Endothelial cell of umbilical vein (primary cell): ENCODE measurements around the gene WDR77.

Experiments
- EZH2 ChIP-seq: IDR thresholded peaks from 2 replicates; pipeline ENCODE4 v1.6.1; 2012; ENCODE audit warnings: borderline replicate concordance, low read depth, mild to moderate bottlenecking, moderate library complexity, low read length, inconsistent platforms; ENCODE audit not compliant: severe bottlenecking
- JUN ChIP-seq: IDR thresholded peaks from 2 replicates; pipeline ENCODE4 v1.6.1; 2011; ENCODE audit warnings: borderline replicate concordance, low read depth; ENCODE audit not compliant: insufficient read length, insufficient read depth
- TF ChIP-seq, protein P1 (sequence below), 2 donors: IDR thresholded peaks; 1 replicate in 1 of 2; 2 replicates in 1 of 2; pipeline ENCODE4 v1.5.1; 2011; ENCODE audit warnings: low read length in 2 of 2, mild to moderate bottlenecking in 2 of 2, moderate library complexity in 2 of 2, control low read depth in 1 of 2, inconsistent platforms in 1 of 2, low read depth in 1 of 2; ENCODE audit not compliant: insufficient read depth in 1 of 2; ENCODE audit errors: extremely low read depth in 1 of 2
- TF ChIP-seq, protein P2 (sequence below): IDR thresholded peaks from 2 replicates; pipeline ENCODE4 v1.6.1; 2011; ENCODE audit not compliant: insufficient read depth, insufficient read length

DNA sequence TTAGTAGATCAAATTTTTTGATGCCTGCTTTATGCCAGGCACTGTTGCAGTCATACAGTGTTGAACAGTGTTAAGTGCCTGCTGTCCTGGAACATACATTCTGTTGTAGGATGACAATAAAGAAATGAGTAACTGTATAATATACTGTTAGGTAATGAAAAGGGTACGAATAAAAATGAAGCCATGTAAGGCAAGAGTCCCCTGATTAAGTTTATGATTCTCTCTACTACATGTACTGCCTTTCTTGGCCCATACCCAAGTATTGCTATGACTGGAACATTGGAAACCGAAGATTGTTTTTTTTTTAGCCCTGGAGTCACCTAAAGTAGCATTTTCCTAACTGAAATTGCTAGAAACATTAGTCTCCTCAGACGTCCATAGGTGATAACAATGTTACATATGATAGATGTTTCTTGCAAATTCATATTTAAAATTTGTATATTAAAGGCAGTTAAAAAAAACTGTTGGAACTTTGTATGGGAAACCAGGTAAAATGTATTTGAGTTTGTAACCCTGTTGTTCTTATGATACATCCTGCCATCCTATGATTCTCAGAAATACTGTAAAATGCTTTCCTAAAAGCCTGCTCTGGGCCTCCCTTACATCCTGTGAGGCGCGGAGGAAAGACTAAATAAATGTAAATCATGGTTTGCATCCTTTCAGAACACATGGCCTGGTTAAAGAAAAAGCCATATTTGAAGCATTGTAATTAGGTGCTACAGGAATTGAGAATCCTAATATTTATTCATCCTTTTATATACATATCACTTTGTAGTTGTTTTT is 6.0 kb upstream of the WDR77 start:
- TF ChIP-seq EZH2 (no peak), JUN (no peak)
- TF ChIP-seq, protein P1, sequence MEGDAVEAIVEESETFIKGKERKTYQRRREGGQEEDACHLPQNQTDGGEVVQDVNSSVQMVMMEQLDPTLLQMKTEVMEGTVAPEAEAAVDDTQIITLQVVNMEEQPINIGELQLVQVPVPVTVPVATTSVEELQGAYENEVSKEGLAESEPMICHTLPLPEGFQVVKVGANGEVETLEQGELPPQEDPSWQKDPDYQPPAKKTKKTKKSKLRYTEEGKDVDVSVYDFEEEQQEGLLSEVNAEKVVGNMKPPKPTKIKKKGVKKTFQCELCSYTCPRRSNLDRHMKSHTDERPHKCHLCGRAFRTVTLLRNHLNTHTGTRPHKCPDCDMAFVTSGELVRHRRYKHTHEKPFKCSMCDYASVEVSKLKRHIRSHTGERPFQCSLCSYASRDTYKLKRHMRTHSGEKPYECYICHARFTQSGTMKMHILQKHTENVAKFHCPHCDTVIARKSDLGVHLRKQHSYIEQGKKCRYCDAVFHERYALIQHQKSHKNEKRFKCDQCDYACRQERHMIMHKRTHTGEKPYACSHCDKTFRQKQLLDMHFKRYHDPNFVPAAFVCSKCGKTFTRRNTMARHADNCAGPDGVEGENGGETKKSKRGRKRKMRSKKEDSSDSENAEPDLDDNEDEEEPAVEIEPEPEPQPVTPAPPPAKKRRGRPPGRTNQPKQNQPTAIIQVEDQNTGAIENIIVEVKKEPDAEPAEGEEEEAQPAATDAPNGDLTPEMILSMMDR (IDR thresholded peaks at IDR 0.05; ENCODE audit: extremely low read depth in 1 of 2, insufficient read depth in 1 of 2, low read depth in 1 of 2, low read length in 2 of 2) = no peak
- TF ChIP-seq, protein P2, sequence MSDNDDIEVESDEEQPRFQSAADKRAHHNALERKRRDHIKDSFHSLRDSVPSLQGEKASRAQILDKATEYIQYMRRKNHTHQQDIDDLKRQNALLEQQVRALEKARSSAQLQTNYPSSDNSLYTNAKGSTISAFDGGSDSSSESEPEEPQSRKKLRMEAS = no peak
